H4 (cell line): Measurements from ENCODE around the gene MXD3. TPM values are rescaled to one million over a fixed set of nuclear protein-coding genes. Genes with fewer than 3 reads are reported as not detected.
A peak's percentile ranks its signal among the peaks of the same experiment; 100 is the strongest.
"Not testable (repeated sequence)": the region's sequence is repeated elsewhere in the genome, so short reads cannot be mapped to it uniquely, and the experiment has no call there.

Experiments used
- DNase-seq: peaks from one replicate; pipeline ENCODE4 v3.0.0-alpha.2; 2015; ENCODE audit warnings: low spot score
- total RNA-seq: library from RNA; depleted of rRNA; stranded (reverse); fragments of >200 nt; shearing (Covaris generic); gene quantifications from 2 replicates; pipeline ENCODE4 v1.2.3, GENCODE V29; 2014; rRNA removed

Gene MXD3, protein sequence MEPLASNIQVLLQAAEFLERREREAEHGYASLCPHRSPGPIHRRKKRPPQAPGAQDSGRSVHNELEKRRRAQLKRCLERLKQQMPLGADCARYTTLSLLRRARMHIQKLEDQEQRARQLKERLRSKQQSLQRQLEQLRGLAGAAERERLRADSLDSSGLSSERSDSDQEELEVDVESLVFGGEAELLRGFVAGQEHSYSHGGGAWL
- total RNA-seq, result 34.7 and 74.3 TPM in 2 replicates

DNA sequence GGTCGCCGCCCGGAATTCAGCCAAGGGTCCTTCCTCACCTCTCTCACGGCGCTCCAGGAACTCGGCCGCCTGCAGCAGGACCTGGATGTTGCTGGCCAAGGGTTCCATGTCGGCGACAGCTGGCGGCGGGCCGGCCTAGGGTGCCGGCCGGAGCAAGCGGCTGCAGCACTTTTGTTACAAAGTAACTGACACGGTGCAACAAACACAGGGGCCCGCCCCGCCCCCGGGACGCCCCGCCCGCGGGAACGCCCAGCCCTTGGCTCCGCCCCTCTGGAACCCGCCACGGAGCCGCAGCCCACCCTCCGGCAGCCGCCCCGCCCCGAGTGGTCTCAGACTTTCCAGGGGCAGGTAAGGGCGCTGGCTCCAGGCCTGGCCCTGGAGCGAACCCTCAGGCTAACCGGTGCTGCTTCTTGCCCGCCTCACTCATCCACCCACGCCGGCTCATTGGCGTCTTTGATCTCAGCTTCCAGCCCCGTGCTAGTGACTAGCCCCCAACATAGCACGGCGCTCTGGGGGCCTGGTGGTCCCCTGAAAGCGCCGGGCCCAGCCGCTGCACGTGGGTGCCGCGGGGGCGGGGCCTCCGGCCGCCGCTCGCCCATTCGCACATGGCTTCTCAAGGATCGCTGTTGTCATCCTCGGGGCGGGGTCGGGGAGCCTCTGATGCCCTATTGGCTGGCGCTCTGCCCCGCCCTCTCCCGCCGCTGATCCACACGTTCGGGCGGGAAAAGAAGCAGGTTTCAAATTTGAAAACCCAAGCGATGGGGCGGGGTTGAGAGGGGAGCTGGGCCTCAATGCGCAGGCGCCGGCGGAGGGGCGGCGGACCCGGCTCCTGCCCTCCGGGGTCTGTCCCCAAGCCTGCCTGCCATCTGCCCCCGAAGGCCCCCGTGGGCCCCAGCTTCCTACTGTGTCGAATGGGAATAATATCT is at the start of gene MXD3:
Gene MXD3, minus strand, starts transcription at position 176 of the 926 bp plus-strand sequence. Its CDS starts 68 bp downstream, at position 108.
- DNase-seq, result peak; percentile 98

DNA sequence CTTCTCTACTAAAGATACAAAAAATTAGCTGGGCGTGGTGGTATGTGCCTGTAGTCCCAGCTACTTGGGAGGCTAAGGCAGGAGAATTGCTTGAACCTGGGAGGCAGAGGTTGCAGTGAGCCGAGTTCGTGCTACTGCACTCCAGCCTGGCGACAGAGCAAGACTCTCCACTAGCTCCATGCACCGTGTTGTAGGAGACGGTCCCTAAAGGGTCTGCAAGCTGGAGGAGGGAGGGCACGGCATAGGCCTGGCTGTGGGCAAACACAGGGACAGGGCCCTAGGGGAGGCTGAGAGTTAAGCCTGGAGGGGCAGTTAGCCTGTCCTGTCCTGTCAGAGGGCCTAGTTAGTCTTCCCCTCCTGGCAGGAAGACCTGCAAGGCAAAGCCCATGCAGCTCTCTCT is 49.0 kb upstream of the MXD3 start:
- not testable (repeated sequence) for DNase-seq

GRCh38 chr5:177359860-177360259 is 48.2 kb upstream of the MXD3 start:
- no peak for DNase-seq

- no peak for DNase-seq
These were observed 47.8 kb upstream of the MXD3 start for GRCh38 chr5:177359451-177359851.

DNA sequence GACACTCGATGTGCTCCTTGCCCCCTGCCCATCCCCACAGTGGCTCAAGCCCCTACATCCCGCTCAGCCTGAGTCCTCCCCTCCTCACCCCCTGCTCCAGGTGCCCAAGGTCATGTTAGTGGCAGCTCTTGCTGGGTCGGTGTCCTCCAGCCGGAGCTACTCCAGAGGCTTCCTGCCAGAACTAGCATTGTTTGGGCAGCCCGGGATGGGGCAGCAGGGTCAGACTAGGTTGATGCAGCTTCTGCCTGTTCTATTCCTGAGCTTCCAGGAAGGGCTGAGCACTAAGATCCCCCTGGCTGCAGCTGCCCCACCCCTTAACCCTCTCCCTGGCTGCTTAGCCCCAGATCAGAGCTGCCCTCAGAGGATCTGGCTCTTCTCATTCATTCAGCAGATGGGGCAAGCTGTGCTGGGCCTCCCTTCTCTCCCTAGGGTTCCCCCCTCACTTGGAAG is 46.7 kb upstream of the MXD3 start:
- DNase-seq, result no peak

DNA sequence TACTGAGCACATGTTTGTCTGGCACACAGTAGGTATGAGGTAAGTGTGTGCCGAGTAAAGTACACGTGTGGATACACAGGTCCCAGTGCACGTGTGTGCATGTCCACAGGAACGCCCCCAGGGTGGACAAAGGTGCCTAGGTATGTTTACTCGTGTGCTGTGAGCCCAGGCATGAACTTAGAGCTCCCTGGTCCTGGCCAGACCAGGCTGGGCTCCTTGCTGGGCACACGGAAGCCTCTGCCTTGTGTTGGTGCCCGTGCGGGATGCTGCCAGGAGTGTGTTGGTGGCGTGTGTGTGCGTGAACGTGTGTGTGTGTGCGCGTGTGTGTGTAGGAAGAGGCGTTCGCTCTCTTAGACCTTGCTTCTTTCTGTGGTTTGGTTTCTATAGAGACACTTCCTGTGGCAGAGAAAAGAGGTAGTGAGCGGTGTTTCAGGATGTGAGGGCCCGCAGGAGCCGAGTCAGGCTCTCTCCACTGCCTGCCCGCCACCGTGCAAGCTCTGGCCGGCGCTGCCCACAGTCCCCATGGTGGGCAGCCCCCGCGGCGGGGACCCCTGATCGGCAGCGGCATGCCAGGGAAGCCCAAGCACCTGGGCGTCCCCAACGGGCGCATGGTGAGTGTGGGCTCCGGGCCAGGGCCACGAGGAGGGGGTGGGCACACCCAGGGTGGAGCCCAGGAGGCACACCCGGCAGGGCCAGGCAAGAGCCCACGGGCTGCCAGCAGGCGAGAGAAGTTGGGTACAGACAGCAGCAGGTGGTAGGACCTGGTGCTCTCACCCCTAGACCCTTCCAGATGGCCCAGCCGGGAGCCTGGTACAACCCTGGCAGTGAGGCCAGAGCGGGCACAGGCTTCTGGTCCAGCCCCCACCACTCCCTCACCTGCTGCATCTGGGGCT is 46.0 kb upstream of the MXD3 start, which contains the start of gene RGS14:
Gene RGS14, plus strand, starts transcription at position 466 of the 893 bp plus-strand sequence. Its CDS starts 101 bp downstream, at position 567.
- DNase-seq, result peak; percentile 91

- no peak for DNase-seq
These were observed 45.4 kb upstream of the MXD3 start for GRCh38 chr5:177357146-177357458.

GRCh38 chr5:177356746-177357145 is 45.0 kb upstream of the MXD3 start:
- no peak for DNase-seq

DNA sequence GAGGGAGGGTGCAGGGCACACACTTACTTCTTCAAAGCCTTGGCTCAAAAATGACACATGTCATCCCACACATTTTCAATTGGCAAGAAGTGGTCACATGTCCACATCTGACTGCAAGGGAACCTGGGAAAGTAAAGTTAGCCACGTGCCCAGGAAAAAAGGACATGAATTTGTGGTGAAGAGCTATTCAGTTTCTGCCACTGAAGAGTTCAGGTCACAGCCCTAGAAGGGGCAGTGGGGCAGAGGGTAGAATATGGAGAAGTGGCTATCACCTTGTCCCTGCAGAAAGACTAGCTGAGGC is 44.1 kb upstream of the MXD3 start:
- no peak for DNase-seq

DNA sequence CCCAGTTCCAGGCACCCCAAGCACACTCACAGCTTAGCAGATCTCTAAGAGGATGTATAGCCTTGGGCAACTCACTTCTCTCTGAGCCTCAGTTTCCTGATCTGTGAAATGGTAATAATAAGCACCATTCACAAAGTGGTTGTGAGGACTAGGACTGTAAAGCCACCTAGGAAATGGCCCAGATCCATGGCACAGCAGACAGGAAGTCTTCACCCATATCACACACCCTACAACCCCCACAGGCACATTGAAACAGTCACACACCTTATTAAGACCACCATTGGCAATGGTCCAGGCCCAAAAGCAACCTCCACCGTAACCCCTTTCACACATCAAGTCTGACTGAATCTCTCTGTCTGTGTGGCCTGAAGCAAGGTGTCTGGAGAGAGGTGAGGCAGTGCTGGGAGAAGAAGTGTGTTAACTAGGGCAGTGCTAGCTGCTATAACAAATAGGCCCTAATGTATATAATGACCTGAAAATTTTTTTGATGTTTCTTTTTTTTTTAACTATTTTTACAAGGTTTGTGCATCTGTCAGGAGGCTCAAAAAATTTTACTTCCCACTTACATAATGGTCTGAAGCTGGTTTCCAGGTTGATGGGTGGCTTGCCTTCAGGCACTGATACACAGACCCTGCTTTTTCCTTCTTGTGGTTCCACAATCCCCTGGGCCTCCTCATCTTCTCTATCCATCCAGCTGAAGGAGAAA is 43.6 kb upstream of the MXD3 start:
- DNase-seq, result no peak

DNA sequence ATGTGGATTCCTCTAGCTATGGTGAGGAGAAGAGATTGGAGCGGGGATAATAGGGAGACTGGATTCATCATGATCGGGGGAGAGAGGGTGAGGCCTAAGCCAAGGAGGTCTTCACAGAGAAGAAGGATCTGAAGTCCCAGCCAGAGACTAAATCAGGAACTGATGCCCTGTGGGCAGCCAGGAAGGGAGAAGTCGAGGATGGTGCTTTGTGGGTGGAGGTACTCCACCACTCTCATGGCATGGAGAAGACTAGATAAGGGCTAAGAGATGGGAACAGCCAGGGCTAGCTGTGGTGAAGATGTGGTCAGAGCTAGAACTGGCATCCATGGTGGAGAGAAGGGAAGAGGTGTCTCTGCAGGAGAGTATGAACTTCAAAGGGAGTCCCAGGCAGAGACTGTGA is 43.0 kb upstream of the MXD3 start:
- DNase-seq, result no peak

DNA sequence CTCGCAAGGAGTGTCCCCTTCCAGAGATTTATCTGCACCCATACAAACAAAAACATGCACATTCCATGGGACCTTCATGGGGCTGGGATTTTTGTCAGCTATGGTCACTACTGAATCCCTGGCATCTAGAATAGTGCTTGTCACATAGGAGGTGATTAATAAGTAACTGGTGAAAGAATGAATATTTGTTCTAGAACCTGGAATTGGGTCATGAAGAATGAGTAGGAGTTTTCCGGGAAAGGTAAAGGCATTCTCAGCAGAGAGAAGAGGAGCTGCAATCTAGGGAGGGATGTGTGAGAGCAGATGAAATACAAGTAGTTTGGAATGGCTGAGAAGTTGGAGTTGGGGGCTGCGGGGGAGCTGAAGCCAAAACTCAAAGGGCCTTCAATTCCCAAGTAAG is 42.6 kb upstream of the MXD3 start:
- no peak for DNase-seq

DNA sequence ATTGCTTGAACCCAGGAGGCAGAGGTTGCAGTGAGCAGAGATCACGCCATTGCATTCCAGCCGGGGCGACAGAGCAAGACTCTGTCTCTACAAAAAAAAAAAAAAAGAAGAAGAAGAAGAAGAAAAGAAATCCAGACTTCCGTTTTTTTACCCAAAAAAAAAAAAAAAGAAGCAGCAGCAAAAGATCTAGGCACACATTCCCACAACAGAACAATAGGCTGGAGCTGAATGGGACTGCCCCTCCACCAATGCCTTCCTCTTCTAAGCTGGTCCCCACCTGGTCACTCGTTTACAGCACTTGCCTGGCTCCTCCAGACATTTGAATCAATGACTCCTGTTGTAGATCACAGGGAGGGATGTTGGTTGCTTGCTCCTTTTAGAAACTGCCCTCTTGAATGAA is 41.4 kb upstream of the MXD3 start:
- no peak for DNase-seq

DNA sequence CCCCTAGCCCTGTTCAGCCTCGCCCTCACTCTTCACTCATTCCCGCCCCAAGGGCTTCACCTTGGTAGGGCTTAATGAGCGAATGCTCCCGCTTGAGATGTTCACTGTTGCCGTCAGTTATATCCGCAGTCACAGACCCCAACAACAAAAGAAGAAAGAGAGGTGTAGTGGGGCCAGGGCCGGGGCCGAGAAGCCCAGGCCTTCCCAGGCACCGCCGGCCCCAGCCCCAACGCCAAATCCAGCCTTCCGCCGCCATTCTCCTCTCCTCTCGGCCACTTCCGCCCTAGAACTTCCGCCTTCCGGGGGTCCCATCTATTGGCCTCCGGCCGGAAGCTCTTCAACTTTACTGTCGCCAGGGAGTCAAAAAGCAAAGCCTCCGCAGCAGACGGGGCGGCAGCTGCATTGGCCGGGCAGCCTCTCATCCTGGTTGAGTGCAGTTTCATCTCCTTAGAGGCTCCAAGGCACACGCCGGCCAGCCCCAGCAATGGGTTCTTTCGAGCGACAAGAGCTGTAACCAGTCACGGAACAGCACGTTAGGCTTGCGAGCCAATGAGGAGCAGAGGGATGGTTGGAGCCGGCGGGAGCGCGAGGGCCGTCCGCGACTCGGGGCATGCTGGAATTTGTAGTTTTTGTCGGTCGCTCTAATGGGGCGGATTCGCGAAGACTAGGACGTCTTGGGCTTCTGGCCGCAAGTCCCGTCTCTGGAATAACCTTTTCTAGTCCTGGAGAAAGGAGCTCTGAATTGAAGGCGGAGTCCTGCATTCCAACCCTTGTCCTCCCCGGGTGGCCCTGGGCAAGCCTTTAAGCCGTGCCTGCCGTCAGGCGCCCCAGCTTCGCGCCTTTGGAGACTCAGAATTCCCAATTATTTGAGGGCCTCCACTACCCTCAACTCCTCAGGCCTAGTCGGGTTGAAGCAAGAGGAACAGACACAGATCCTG is 40.0 kb upstream of the MXD3 start, which contains the start of gene LMAN2:
Gene LMAN2, minus strand, starts transcription at position 277 of the 938 bp plus-strand sequence. Its CDS starts 21 bp downstream, at position 256.
- peak; percentile 99 for DNase-seq

DNA sequence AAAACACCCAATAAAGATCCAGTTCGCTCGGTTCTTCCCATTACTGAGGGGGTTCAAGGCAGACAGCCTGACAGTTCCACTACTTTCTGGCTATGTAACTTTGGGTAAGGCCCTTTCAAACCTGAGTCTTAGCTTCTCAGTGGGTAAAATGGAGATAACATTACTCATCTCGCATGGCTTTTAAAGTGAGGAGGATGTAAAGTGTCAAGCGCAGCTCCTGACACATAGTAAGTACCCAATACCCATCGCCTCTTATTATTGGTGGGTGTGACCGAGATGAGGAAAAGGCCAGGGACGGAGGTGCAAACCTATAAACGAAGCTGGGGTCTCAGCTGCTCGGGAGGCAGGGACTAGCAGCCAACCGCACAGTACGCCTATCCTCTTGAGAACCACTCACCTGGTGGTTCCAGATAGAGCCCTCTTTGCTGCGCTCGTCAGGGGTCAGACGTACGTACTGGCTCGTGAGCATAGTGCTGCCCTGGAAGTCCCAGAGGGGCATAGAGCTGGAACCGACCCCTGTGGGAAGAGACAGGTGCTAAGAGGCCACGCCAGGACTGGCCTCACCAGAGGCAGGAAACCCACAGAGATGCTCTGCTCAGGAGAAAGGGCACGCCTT is 39.2 kb upstream of the MXD3 start:
- DNase-seq, result no peak

GRCh38 chr5:177349762-177350161 is 38.1 kb upstream of the MXD3 start:
- DNase-seq, result no peak

DNA sequence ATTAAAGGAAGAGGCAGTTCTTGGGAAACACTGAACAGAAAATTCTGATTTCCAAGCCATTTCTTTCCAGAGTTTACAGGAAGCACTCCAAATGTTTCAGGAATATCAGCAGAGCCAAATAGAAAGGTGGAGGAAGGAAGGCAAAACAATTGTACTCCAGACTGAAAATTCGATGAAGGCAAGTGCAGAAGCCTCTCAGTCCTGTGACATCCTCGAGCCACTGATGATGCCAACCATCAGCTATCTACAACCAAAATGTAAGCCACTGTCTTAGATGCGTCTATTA is 37.6 kb upstream of the MXD3 start:
- DNase-seq, result no peak

DNA sequence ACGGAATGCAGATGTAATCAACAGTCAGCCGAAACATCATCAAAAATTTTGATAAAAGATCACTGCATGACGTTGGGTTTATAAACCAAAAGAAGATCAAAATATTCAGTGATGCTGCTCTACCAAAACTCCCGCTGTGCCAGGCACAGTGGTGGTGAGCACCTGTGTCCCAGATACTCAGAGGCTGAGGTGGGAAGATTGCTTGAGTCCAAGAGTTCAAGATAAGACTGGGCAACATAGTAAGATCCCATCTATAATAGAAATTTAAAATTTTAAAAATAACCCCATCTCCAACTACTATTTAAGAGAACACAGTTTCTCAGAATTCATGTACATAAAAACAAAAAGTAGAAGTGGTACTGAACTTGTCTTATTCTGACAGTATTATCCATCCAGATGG is 36.0 kb upstream of the MXD3 start:
- DNase-seq, result no peak

GRCh38 chr5:177346820-177347219 is 35.1 kb upstream of the MXD3 start:
- DNase-seq, result no peak

GRCh38 chr5:177344891-177345290 is 33.2 kb upstream of the MXD3 start:
- no peak for DNase-seq
